Measurements from ENCODE around the gene PTPN11. TPM values are rescaled to one million over a fixed set of nuclear protein-coding genes. Genes with fewer than 3 reads are reported as not detected.

The PTPN11 gene
- total and polyA plus RNA-seq, 10 of the 15 experiments (the other 5 are each of a cell fraction or from before 2014, with no cell fraction given), result 14.6 to 85.2 (median 58.6) TPM

DNA sequence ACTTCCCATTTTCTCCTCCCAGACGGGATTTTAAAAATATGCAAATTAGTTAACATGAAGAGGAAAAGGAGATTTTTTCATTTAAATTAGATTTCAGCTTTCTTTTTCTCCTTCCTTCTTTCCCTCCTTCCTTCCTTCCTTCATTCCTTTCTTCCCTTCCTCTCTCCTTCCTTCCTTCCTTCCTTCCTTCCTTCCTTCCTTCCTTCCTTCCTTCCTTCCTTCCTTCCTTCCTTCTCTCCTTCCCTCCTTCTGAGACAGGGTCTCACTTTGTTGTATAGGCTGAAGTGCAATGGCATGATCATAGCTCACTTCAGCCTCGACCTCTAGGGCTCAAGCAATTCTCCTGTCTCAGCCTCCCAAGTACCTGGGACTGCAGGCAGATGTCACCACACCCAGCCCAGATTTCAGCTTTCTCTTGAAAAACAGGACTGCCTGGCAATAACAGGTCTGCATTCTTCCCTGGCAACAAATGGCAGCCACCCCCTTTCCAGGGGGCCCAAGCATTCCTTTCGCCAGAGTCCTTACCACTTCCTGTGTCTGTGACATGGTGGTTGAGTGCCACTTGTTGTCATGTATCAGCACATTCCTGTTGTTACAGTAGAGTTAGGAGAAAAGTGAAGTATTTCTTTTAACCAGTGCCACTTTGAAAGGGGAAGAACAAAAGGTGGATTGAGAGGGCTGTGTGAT lies 119.1 kb downstream of the PTPN11 start:
- no peaks in the 10 kb centered on the region for H3K79me2 ChIP-seq (ENCODE audit: control insufficient read depth, insufficient read depth, low read length)
- no peaks in the 10 kb centered on the region for H3K9me3 ChIP-seq (replicated peaks; ENCODE audit: control insufficient read depth, insufficient read depth, low read length)
- H3K4me1 ChIP-seq (ENCODE audit: control insufficient read depth, insufficient read depth, low read length), result no peaks in the 10 kb centered on the region
- ChIA-PET RAD21 (ENCODE audit: unreplicated experiment) (interaction anchor here (0.7 kb wide), 1 partner anchor 411 kb away, joined by 3 read pairs; no protein-coding TSS in a partner anchor), POLR2A (no interaction called here), CTCF (no interaction called here), SMC1A (ENCODE audit: uncharacterized antibody, unreplicated experiment) (no interaction called here)
- DNase-seq (ENCODE audit: low read depth, low spot score), result no peak
- H3K4me2 ChIP-seq (ENCODE audit: control insufficient read depth, insufficient read depth), result no peak overlapping the region
- H4K20me1 ChIP-seq (ENCODE audit: control insufficient read depth, insufficient read depth), result no peaks in the 10 kb centered on the region
- TF ChIP-seq, protein P1, sequence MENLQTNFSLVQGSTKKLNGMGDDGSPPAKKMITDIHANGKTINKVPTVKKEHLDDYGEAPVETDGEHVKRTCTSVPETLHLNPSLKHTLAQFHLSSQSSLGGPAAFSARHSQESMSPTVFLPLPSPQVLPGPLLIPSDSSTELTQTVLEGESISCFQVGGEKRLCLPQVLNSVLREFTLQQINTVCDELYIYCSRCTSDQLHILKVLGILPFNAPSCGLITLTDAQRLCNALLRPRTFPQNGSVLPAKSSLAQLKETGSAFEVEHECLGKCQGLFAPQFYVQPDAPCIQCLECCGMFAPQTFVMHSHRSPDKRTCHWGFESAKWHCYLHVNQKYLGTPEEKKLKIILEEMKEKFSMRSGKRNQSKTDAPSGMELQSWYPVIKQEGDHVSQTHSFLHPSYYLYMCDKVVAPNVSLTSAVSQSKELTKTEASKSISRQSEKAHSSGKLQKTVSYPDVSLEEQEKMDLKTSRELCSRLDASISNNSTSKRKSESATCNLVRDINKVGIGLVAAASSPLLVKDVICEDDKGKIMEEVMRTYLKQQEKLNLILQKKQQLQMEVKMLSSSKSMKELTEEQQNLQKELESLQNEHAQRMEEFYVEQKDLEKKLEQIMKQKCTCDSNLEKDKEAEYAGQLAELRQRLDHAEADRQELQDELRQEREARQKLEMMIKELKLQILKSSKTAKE (IDR thresholded peaks at IDR 0.05; ENCODE audit: low read depth, poor library complexity, severe bottlenecking), result no peak
- TF ChIP-seq, protein P2, sequence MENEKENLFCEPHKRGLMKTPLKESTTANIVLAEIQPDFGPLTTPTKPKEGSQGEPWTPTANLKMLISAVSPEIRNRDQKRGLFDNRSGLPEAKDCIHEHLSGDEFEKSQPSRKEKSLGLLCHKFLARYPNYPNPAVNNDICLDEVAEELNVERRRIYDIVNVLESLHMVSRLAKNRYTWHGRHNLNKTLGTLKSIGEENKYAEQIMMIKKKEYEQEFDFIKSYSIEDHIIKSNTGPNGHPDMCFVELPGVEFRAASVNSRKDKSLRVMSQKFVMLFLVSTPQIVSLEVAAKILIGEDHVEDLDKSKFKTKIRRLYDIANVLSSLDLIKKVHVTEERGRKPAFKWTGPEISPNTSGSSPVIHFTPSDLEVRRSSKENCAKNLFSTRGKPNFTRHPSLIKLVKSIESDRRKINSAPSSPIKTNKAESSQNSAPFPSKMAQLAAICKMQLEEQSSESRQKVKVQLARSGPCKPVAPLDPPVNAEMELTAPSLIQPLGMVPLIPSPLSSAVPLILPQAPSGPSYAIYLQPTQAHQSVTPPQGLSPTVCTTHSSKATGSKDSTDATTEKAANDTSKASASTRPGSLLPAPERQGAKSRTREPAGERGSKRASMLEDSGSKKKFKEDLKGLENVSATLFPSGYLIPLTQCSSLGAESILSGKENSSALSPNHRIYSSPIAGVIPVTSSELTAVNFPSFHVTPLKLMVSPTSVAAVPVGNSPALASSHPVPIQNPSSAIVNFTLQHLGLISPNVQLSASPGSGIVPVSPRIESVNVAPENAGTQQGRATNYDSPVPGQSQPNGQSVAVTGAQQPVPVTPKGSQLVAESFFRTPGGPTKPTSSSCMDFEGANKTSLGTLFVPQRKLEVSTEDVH (IDR thresholded peaks at IDR 0.05; ENCODE audit: low read depth, partially characterized antibody), result no peak
- no peak for TF ChIP-seq BCL11A (IDR thresholded peaks at IDR 0.05; ENCODE audit: low read depth, low read length)
- no peak for TF ChIP-seq LARP7 (IDR thresholded peaks at IDR 0.05)
- TF ChIP-seq PML (IDR thresholded peaks at IDR 0.05; ENCODE audit: low read length), result no peak
- no peak for TF ChIP-seq HDAC6 (IDR thresholded peaks at IDR 0.05; ENCODE audit: unreplicated experiment)
- no peak for TF ChIP-seq RELA (IDR thresholded peaks at IDR 0.05; ENCODE audit: borderline replicate concordance, partially characterized antibody)
- no peak for TF ChIP-seq CBFB (IDR thresholded peaks at IDR 0.05; ENCODE audit: low read depth)
- no peak for TF ChIP-seq KDM1A (IDR thresholded peaks at IDR 0.05; ENCODE audit: borderline replicate concordance)
- no peak for TF ChIP-seq WRNIP1 (IDR thresholded peaks at IDR 0.05; ENCODE audit: borderline replicate concordance, low read depth, low read length)
- no TSS peak for BruUV-seq (replicated peaks)
- H3K36me3 ChIP-seq (ENCODE audit: control insufficient read depth in 2 of 2, insufficient read depth in 2 of 2, low read length in 1 of 2), result no peaks in the 10 kb centered on the region
- FAIRE-seq, result no peak
- peaks cover 0 to 2% of the 10 kb centered on the region in 2 experiments; a peak in 2 of 4 replicates for H3K27me3 ChIP-seq (replicated peaks in 1 of 2; ENCODE audit: control insufficient read depth in 2 of 2, insufficient read depth in 2 of 2, low read length in 1 of 2)
- ATAC-seq, result no peak
- in situ Hi-C loops (cut with MboI), result no loop called here
- H3K9ac ChIP-seq (ENCODE audit: control insufficient read depth, insufficient read depth, low read length), result no peak overlapping the region
- H3K27ac ChIP-seq (ENCODE audit: control insufficient read depth, insufficient read depth), result no peak overlapping the region
- intact Hi-C loops (cut with micrococcal nuclease; ENCODE audit: unreplicated experiment), result no loop called here
- H2AFZ ChIP-seq (ENCODE audit: control insufficient read depth, low read depth, low read length), result no peak overlapping the region
- no peak overlapping the region for H3K4me3 ChIP-seq
- 14% methylated on average over 3 of the region's 3 CpGs for WGBS (ENCODE audit: insufficient coverage, insufficient replicate concordance, low lambda C conversion rate, missing lambda C conversion rate)

Data from GM12878 (cell line).